Esophagus squamous epithelium (tissue), 4 donors: ENCODE data around the gene CD58.

Experiments
- CTCF ChIP-seq, 6 experiments: fragments of 450-650 bp in 4 of 6; fragments of 200-600 bp in 2 of 6; sonication (generic) in 2 of 6; IDR thresholded peaks; one replicate each; pipeline ENCODE4 v1.5.1; 2016 to 2019; ENCODE audit warnings: antibody characterized with exemption in 6 of 6, mild to moderate bottlenecking in 4 of 6, moderate library complexity in 4 of 6
- POLR2A ChIP-seq, 4 donors: fragments of 450-650 bp; IDR thresholded peaks; one replicate each; pipeline ENCODE4 v1.6.1; 2017; ENCODE audit warnings: antibody characterized with exemption in 4 of 4, mild to moderate bottlenecking in 4 of 4, moderate library complexity in 3 of 4

DNA sequence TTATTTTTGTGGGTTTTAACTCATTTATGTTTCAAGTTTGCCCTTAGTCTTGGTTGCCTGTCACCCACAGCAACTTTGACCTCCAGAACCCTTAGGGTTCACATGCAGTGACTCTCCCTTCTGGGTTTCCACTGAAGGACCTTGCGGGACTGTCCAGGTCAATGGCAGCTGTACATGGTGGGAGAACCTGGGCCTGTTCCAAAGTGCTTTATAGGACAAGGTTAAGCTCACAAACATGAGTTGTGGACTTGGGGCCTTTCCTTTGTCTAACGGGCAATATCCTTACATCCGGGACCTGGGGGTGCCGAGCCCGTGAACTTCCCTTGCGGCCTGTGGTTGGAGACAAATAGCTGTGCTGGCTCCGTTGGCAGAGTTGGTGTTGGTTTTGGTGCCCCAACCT, 77.8 kb downstream of the CD58 start:
- TF ChIP-seq CTCF (IDR thresholded peaks at IDR 0.05) (no peak), POLR2A (IDR thresholded peaks at IDR 0.05) (no peak)
